ENCODE measurements around the gene ENOX1. TPM values are rescaled to one million over a fixed set of nuclear protein-coding genes. Genes with fewer than 3 reads are reported as not detected.

Gene ENOX1
- total and polyA plus RNA-seq, 2 donors (not counting 3 experiments of a cell fraction or from before 2014, with no cell fraction given) = 0.17 to 0.97 TPM

- H3K4me2 ChIP-seq (ENCODE audit: insufficient read depth, low read length) = no peak overlapping the region
- dilution Hi-C loops (cut with MboI; ENCODE audit: extremely low pct_ligation_motif_present, low sequenced_read_pairs) = no loop called here
- CTCF ChIA-PET = no interaction called here
- H3K27ac ChIP-seq (ENCODE audit: insufficient read depth, low read depth, low read length) = no peak overlapping the region
- H3K9me3 ChIP-seq (replicated peaks; ENCODE audit: control insufficient read depth, insufficient read depth, low read length) = no peaks in the 10 kb centered on the region
- POLR2A ChIA-PET = no interaction called here
- no peaks in the 10 kb centered on the region for H4K20me1 ChIP-seq (replicated peaks; ENCODE audit: control insufficient read depth, extremely low read depth, insufficient read depth, low read length)
- no peaks in the 10 kb centered on the region for H3K36me3 ChIP-seq (ENCODE audit: control insufficient read depth in 2 of 2, extremely low read depth in 1 of 2, insufficient read depth in 2 of 2, low read length in 2 of 2)
- no peak overlapping the region for H3K9ac ChIP-seq (replicated peaks; ENCODE audit: extremely low read depth, insufficient read depth, low read length)
- peaks cover 0 to 4% of the 10 kb centered on the region in 2 experiments for H3K27me3 ChIP-seq (ENCODE audit: control insufficient read depth in 2 of 2, insufficient read depth in 2 of 2, low read length in 2 of 2)
- no peaks in the 10 kb centered on the region for H3K9me1 ChIP-seq (replicated peaks; ENCODE audit: control insufficient read depth, extremely low read depth, insufficient read depth, low read length)
- no peaks in the 10 kb centered on the region for H3K4me1 ChIP-seq (ENCODE audit: control insufficient read depth, extremely low read depth, insufficient read depth, low read length)
- TF ChIP-seq GATA2 (IDR thresholded peaks at IDR 0.05; ENCODE audit: insufficient read depth, insufficient read length, low read depth, low read length) (no peak), JUN (IDR thresholded peaks at IDR 0.05; ENCODE audit: borderline replicate concordance, insufficient read depth, insufficient read length, low read depth) (no peak), FOS (IDR thresholded peaks at IDR 0.05; ENCODE audit: borderline replicate concordance, insufficient read depth, low read length) (no peak), POLR2A (IDR thresholded peaks at IDR 0.05; ENCODE audit: low read depth, low read length) (no peak), MYC (IDR thresholded peaks at IDR 0.05; ENCODE audit: low read depth, low read length) (no peak), CTCF (IDR thresholded peaks at IDR 0.05; ENCODE audit: extremely low read depth in 1 of 2, insufficient read depth in 1 of 2, low read depth in 1 of 2, low read length in 2 of 2) (no peak), EZH2 (IDR thresholded peaks at IDR 0.05; ENCODE audit: borderline replicate concordance, low read depth, low read length, severe bottlenecking) (no peak), MAX (IDR thresholded peaks at IDR 0.05; ENCODE audit: insufficient read depth, insufficient read length) (no peak), POLR2AphosphoS5 (IDR thresholded peaks at IDR 0.05; ENCODE audit: insufficient read depth, low read depth, low read length) (no peak)
- H2AFZ ChIP-seq (ENCODE audit: low read depth, low read length) = no peak overlapping the region
- DNase-seq (ENCODE audit: low read depth, low spot score) (no peak), FAIRE-seq (no peak)
- no peaks in the 10 kb centered on the region for H3K79me2 ChIP-seq (ENCODE audit: control insufficient read depth, insufficient read depth, low read length)
- no peak overlapping the region for H3K4me3 ChIP-seq (replicated peaks in 1 of 3; ENCODE audit: insufficient read depth in 1 of 3, low read depth in 1 of 3, low read length in 3 of 3)
- BruUV-seq (replicated peaks) = no TSS peak
- intact Hi-C loops (cut with micrococcal nuclease) = no loop called here
These were observed 214.0 kb downstream of the ENOX1 start for GRCh38 chr13:43572656-43573360.
